Neural cell (in vitro differentiated cells): ENCODE data around the gene XKR3.

Experiments
- TAF1 ChIP-seq: IDR thresholded peaks from 2 replicates; pipeline ENCODE4 v1.6.1; 2012; ENCODE audit warnings: low read depth
- TF ChIP-seq, protein P1 (sequence below): fragments of 450-650 bp; IDR thresholded peaks from 2 replicates; pipeline ENCODE4 v1.5.1; 2014; ENCODE audit warnings: antibody characterized with exemption, mild to moderate bottlenecking, moderate library complexity; ENCODE audit not compliant: poor library complexity, severe bottlenecking
- TF ChIP-seq, protein P2 (sequence below): IDR thresholded peaks from 2 replicates; pipeline ENCODE4 v1.6.1; 2012; ENCODE audit warnings: borderline replicate concordance

- TF ChIP-seq, protein P1, sequence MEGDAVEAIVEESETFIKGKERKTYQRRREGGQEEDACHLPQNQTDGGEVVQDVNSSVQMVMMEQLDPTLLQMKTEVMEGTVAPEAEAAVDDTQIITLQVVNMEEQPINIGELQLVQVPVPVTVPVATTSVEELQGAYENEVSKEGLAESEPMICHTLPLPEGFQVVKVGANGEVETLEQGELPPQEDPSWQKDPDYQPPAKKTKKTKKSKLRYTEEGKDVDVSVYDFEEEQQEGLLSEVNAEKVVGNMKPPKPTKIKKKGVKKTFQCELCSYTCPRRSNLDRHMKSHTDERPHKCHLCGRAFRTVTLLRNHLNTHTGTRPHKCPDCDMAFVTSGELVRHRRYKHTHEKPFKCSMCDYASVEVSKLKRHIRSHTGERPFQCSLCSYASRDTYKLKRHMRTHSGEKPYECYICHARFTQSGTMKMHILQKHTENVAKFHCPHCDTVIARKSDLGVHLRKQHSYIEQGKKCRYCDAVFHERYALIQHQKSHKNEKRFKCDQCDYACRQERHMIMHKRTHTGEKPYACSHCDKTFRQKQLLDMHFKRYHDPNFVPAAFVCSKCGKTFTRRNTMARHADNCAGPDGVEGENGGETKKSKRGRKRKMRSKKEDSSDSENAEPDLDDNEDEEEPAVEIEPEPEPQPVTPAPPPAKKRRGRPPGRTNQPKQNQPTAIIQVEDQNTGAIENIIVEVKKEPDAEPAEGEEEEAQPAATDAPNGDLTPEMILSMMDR: no peak
- TF ChIP-seq, protein P2, sequence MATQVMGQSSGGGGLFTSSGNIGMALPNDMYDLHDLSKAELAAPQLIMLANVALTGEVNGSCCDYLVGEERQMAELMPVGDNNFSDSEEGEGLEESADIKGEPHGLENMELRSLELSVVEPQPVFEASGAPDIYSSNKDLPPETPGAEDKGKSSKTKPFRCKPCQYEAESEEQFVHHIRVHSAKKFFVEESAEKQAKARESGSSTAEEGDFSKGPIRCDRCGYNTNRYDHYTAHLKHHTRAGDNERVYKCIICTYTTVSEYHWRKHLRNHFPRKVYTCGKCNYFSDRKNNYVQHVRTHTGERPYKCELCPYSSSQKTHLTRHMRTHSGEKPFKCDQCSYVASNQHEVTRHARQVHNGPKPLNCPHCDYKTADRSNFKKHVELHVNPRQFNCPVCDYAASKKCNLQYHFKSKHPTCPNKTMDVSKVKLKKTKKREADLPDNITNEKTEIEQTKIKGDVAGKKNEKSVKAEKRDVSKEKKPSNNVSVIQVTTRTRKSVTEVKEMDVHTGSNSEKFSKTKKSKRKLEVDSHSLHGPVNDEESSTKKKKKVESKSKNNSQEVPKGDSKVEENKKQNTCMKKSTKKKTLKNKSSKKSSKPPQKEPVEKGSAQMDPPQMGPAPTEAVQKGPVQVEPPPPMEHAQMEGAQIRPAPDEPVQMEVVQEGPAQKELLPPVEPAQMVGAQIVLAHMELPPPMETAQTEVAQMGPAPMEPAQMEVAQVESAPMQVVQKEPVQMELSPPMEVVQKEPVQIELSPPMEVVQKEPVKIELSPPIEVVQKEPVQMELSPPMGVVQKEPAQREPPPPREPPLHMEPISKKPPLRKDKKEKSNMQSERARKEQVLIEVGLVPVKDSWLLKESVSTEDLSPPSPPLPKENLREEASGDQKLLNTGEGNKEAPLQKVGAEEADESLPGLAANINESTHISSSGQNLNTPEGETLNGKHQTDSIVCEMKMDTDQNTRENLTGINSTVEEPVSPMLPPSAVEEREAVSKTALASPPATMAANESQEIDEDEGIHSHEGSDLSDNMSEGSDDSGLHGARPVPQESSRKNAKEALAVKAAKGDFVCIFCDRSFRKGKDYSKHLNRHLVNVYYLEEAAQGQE: no peak
- TF ChIP-seq TAF1: no peak
Measured at GRCh38 chr22:16828876-16829275, 3.7 kb upstream of the XKR3 start.
